Brain microvascular endothelial cell (primary cell): ENCODE results near the gene LMF2.
"Not testable (repeated sequence)": the region's sequence is repeated elsewhere in the genome, so short reads cannot be mapped to it uniquely, and the experiment has no call there.

Experiments used
- DNase-seq: peaks from one replicate; pipeline ENCODE4 v3.0.0-alpha.2; 2020
- H3K27ac ChIP-seq: fragments of 250-450 bp; sonication (Bioruptor Pico); 2 replicates; pipeline ENCODE4 v1.5.1; 2020; ENCODE audit warnings: mild to moderate bottlenecking, moderate library complexity
- H3K27me3 ChIP-seq: fragments of 250-450 bp; sonication (Bioruptor Pico); replicated peaks from 2 replicates; pipeline ENCODE4 v1.5.1; 2020; ENCODE audit warnings: mild to moderate bottlenecking
- H3K36me3 ChIP-seq: fragments of 250-450 bp; sonication (Bioruptor Pico); replicated peaks from 2 replicates; pipeline ENCODE4 v1.5.1; 2020; ENCODE audit warnings: mild to moderate bottlenecking
- H3K4me3 ChIP-seq: 2 replicates; pipeline ENCODE4 v1.5.1; 2011; ENCODE audit warnings: low read depth, mild to moderate bottlenecking, control low read depth, low read length, moderate library complexity
- in situ Hi-C: cut with HindIII; loops from 2 replicates; pipeline ENCODE4 v1.10.0; 2017; ENCODE audit warnings: low sequenced_read_pairs, low pct_ligation_motif_present
- TF ChIP-seq, protein P1 (sequence below): IDR thresholded peaks from 2 replicates; pipeline ENCODE4 v1.5.1; 2011; ENCODE audit warnings: low read depth, mild to moderate bottlenecking, moderate library complexity, low read length, control low read depth, inconsistent platforms; ENCODE audit errors: missing control alignments

The LMF2 gene

GRCh38 chr22:50522806-50523438, 15.4 kb upstream of the LMF2 start:
- TF ChIP-seq, protein P1, sequence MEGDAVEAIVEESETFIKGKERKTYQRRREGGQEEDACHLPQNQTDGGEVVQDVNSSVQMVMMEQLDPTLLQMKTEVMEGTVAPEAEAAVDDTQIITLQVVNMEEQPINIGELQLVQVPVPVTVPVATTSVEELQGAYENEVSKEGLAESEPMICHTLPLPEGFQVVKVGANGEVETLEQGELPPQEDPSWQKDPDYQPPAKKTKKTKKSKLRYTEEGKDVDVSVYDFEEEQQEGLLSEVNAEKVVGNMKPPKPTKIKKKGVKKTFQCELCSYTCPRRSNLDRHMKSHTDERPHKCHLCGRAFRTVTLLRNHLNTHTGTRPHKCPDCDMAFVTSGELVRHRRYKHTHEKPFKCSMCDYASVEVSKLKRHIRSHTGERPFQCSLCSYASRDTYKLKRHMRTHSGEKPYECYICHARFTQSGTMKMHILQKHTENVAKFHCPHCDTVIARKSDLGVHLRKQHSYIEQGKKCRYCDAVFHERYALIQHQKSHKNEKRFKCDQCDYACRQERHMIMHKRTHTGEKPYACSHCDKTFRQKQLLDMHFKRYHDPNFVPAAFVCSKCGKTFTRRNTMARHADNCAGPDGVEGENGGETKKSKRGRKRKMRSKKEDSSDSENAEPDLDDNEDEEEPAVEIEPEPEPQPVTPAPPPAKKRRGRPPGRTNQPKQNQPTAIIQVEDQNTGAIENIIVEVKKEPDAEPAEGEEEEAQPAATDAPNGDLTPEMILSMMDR, result no peak
- Histone ChIP-seq H3K27ac (no peak overlapping the region), H3K27me3 (no peaks in the 10 kb centered on the region), H3K36me3 (peaks cover 21% of the 10 kb centered on the region), H3K4me3 (no peak overlapping the region)
- no peak for DNase-seq
- in situ Hi-C loops, result no loop called here

DNA sequence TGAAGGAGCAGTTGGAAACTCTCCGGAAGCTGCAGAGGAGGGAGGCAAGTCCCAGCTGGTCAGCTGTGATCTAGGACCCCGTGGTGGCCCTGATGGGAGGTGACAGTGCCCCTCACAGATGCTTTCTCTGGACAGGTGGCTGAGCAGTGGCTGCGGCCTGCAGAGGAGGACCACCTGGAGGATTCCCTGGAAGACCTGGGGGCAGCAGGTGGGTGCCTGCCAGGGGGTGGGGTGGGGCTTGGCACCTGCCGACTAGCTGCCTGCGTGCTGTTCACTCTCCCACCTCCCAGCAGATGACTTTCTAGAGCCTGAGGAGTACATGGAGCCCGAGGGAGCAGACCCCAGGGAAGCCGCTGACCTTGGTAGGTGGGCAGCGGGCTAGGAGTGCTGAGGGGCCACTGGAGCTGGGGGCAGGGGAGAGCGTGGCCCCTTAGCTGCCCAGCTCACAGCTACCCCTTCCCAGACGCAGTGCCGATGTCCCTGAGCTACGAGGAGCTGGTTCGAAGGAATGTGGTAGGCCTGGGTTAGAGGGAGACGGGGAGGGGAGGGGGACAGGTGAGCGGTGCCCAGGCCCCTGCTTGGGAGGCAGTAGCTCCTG, 14.8 kb upstream of the LMF2 start:
- no peak overlapping the region for H3K4me3 ChIP-seq
- peaks cover 21% of the 10 kb centered on the region for H3K36me3 ChIP-seq
- no peaks in the 10 kb centered on the region for H3K27me3 ChIP-seq
- TF ChIP-seq, protein P1, result no peak
- in situ Hi-C loops, result no loop called here
- no peak overlapping the region for H3K27ac ChIP-seq
- DNase-seq, result no peak

DNA sequence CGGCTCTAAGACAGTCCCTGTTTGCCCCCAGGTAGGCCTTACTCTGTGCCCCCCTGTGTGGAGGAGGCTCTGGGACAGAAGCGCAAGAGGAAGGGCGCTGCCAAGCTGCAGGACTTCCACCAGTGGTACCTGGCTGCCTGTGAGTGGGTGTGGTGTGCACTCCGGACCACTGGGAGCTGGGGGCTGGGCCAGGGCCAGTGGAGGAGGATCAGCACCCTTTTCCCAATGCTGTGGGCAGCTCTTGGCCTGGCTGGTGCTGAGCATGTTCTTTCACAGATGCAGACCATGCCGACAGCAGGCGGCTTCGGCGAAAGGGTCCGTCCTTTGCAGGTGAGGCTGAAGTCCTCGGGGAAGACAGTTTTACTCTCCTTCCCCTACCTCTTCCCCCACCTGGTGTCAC, 14.2 kb upstream of the LMF2 start:
- Histone ChIP-seq H3K27me3 (no peaks in the 10 kb centered on the region), H3K27ac (no peak overlapping the region), H3K4me3 (no peak overlapping the region), H3K36me3 (peaks cover 21% of the 10 kb centered on the region)
- no peak for DNase-seq
- TF ChIP-seq, protein P1, result no peak
- in situ Hi-C loops, result no loop called here

DNA sequence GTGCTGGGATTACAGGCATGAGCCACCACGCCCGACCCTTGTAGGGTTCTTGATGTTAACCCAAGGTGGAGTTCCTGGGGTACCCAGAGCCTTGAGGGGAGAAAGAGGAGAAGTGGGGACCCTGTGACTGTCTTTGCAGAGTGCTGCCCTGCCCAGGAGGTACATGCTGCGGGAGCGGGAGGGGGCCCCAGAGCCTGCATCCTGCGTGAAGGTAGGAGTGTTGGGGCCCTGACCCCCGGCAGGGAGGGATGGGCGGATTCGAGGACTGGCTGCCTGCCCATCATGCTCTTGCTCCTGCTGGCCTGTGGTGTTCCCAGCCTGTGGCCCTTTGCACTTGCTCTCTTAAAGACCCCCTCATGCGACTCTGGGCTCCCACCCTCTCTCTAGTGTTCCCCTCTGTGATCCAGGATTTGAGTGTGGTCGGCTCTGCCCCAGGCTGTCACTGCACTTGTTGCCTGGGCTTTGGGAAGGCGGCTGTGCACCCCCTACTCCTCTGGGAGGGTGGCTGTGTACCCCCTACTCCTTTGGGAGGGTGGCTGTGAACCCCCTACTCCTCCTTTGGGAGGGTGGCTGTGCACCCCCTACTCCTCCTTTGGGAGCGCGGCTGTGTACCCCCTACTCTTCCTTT, 13.4 kb upstream of the LMF2 start:
- TF ChIP-seq, protein P1, result no peak
- no peak for DNase-seq
- Histone ChIP-seq H3K27ac (no peak overlapping the region), H3K4me3 (no peak overlapping the region), H3K36me3 (peaks cover 21% of the 10 kb centered on the region), H3K27me3 (no peaks in the 10 kb centered on the region)
- in situ Hi-C loops, result no loop called here

DNA sequence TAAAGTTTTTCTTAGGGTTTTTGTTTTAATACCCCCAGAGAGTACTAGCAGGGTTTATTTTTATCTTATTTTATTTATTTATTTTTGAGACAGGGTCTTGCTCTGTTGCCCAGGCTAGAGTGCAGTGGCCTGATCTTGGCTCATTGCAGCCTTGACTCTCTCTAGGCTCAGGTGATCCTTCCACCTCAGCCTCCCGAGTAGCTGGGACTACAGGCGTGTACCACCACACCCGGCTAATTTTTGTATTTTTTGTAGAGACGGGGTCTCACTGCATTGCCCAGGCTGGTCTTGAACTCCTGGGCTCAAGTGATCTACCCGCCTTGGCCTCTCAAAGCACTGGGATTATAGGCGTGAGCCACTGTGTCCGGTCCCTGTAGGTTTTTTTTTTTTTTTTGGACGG, 12.7 kb upstream of the LMF2 start:
- H3K27ac ChIP-seq, H3K4me3 ChIP-seq, H3K27me3 ChIP-seq, DNase-seq, in situ Hi-C loops: not testable (repeated sequence)
- peaks cover 21% of the 10 kb centered on the region for H3K36me3 ChIP-seq

DNA sequence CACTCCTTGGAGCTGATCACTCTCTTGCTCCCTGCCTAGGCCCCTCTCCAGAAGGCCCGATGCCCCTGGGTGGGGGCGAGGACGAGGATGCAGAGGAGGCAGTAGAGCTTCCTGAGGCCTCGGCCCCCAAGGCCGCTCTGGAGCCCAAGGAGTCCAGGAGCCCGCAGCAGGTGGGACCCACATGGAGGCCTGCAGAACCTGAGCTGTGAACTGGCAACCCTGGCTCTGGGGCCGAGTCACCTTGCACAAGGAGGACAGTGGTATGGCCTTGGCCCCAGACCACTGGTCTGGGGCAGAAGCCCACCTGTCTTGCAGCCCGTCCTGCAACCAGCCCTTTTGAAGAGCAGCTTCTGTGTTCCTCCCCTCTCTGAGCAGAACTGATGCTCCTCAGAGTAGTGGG, 11.6 kb upstream of the LMF2 start:
- Histone ChIP-seq H3K27ac (no peak overlapping the region), H3K4me3 (no peak overlapping the region), H3K36me3 (peaks cover 21% of the 10 kb centered on the region), H3K27me3 (no peaks in the 10 kb centered on the region)
- TF ChIP-seq, protein P1, result no peak
- in situ Hi-C loops, result no loop called here
- no peak for DNase-seq
